SK-N-SH (cell line): Measurements from ENCODE around the gene SETX. TPM values are rescaled to one million over a fixed set of nuclear protein-coding genes. Genes with fewer than 3 reads are reported as not detected.

ENCODE experiments used
- CTCF ChIA-PET: fragments of 300-600, 350-600 bp; formaldehyde crosslinking; extraction: SDS; loops from one replicate; lab custom pipeline; 2021; lab: Yijun Ruan, JAX
- POLR2A ChIA-PET: fragments of 350-600 bp; sonication (Branson Sonifier 250); formaldehyde crosslinking; extraction: SDS; loops from one replicate; lab custom pipeline; 2020; ENCODE audit warnings: antibody characterized with exemption, inconsistent platforms; lab: Yijun Ruan, JAX
- DNase-seq: peaks from one replicate; pipeline ENCODE4 v3.0.0; 2012
- H2AFZ ChIP-seq: fragments of 200-600 bp; sonication (generic); 2 replicates; pipeline ENCODE4 v1.8.1; 2016; ENCODE audit warnings: antibody characterized with exemption, mild to moderate bottlenecking, low read depth
- H3F3A ChIP-seq: fragments of 200-600 bp; sonication (generic); replicated peaks from 2 replicates; pipeline ENCODE3; 2016; ENCODE audit warnings: antibody characterized with exemption, mild to moderate bottlenecking; ENCODE audit not compliant: insufficient read depth
- H3K27ac ChIP-seq, 2 experiments: fragments of 200-500 bp in 1 of 2; fragments of 200-600 bp in 1 of 2; sonication (Bioruptor generic) in 1 of 2; sonication (generic), shearing (Covaris generic) in 1 of 2; 2 replicates each; pipeline versions ENCODE4 v1.5.1 to v1.6.1; 2014 to 2016; ENCODE audit warnings: low read depth in 2 of 2, inconsistent platforms in 1 of 2, low read length in 1 of 2, mild to moderate bottlenecking in 1 of 2, mixed read lengths in 1 of 2
- H3K27me3 ChIP-seq: fragments of 200-600 bp; sonication (generic), shearing (Covaris generic); 2 replicates; pipeline ENCODE4 v1.6.1; 2016; ENCODE audit warnings: mixed run types; ENCODE audit not compliant: insufficient read depth
- H3K36me3 ChIP-seq, 2 experiments: fragments of 200-500 bp in 1 of 2; fragments of 200-600 bp in 1 of 2; sonication (Bioruptor generic) in 1 of 2; sonication (generic) in 1 of 2; replicated peaks in 1 of 2; 2 replicates each; pipeline versions ENCODE3 to v1.5.1; 2014 to 2016; ENCODE audit warnings: low read length in 1 of 2, mild to moderate bottlenecking in 1 of 2; ENCODE audit not compliant: insufficient read depth in 2 of 2, control insufficient read depth in 1 of 2
- H3K4me1 ChIP-seq, 2 experiments: fragments of 200-500 bp in 1 of 2; fragments of 200-600 bp in 1 of 2; sonication (Bioruptor generic) in 1 of 2; sonication (generic), shearing (Covaris generic) in 1 of 2; 2 replicates each; pipeline versions ENCODE4 v1.5.1 to v1.6.1; 2014 to 2016; ENCODE audit warnings: low read depth in 1 of 2, low read length in 1 of 2, mixed run types in 1 of 2; ENCODE audit not compliant: insufficient read depth in 2 of 2, control insufficient read depth in 1 of 2
- H3K4me2 ChIP-seq: fragments of 200-600 bp; sonication (generic), shearing (Covaris generic); 2 replicates; pipeline ENCODE4 v1.6.1; 2017; ENCODE audit warnings: mixed run types
- H3K4me3 ChIP-seq, 2 experiments: fragments of 200-500 bp in 1 of 2; fragments of 200-600 bp in 1 of 2; sonication (Bioruptor generic) in 1 of 2; sonication (generic), shearing (Covaris generic) in 1 of 2; 2 replicates each; pipeline versions ENCODE4 v1.5.1 to v1.8.1; 2014 to 2016; ENCODE audit warnings: low read depth in 2 of 2, inconsistent platforms in 1 of 2, low read length in 1 of 2, mild to moderate bottlenecking in 1 of 2, mixed read lengths in 1 of 2, moderate library complexity in 1 of 2
- H3K79me2 ChIP-seq: fragments of 200-600 bp; sonication (generic); 2 replicates; pipeline ENCODE4 v1.8.1; 2017; ENCODE audit warnings: mild to moderate bottlenecking; ENCODE audit not compliant: insufficient read depth
- H3K9ac ChIP-seq: fragments of 200-600 bp; sonication (generic); 2 replicates; pipeline ENCODE4 v1.6.1; 2017; ENCODE audit warnings: mixed run types
- H3K9me2 ChIP-seq: fragments of 200-600 bp; sonication (generic); 2 replicates; pipeline ENCODE4 v1.6.1; 2017; ENCODE audit warnings: mixed run types
- H3K9me3 ChIP-seq: fragments of 200-600 bp; sonication (generic); 2 replicates; pipeline ENCODE4 v1.6.1; 2017; ENCODE audit warnings: mixed run types, mild to moderate bottlenecking, moderate library complexity
- H4K20me1 ChIP-seq: fragments of 200-600 bp; sonication (generic); 2 replicates; pipeline ENCODE4 v1.6.1; 2017; ENCODE audit warnings: mild to moderate bottlenecking, mixed run types; ENCODE audit not compliant: insufficient read depth
- CTCF ChIP-seq: fragments of 200-600 bp; sonication (generic); IDR thresholded peaks from 2 replicates; pipeline ENCODE4 v1.6.1; 2017; ENCODE audit warnings: antibody characterized with exemption, mild to moderate bottlenecking, moderate library complexity
- FOSL2 ChIP-seq: IDR thresholded peaks from 2 replicates; pipeline ENCODE4 v1.4.0; 2012; ENCODE audit warnings: low read depth, mild to moderate bottlenecking, moderate library complexity, borderline replicate concordance
- FOXJ3 ChIP-seq: sonication (generic); formaldehyde crosslinking; IDR thresholded peaks from 2 replicates; pipeline ENCODE4 v1.5.1; 2020; ENCODE audit warnings: mild to moderate bottlenecking, missing genetic modification reagents
- FOXM1 ChIP-seq: IDR thresholded peaks from 2 replicates; pipeline ENCODE4 v1.4.0; 2012; ENCODE audit warnings: low read depth, mild to moderate bottlenecking
- MAX ChIP-seq: IDR thresholded peaks from 2 replicates; pipeline ENCODE4 v1.4.0; 2012; ENCODE audit warnings: low read depth
- MEF2A ChIP-seq: IDR thresholded peaks from 2 replicates; pipeline ENCODE4 v1.4.0; 2012; ENCODE audit warnings: low read depth, borderline replicate concordance
- NRF1 ChIP-seq: IDR thresholded peaks from 2 replicates; pipeline ENCODE4 v1.6.1; 2012; ENCODE audit warnings: low read depth, mild to moderate bottlenecking, low read length
- RAD21 ChIP-seq: IDR thresholded peaks from 2 replicates; pipeline ENCODE4 v1.6.1; 2012; ENCODE audit warnings: mild to moderate bottlenecking, low read length
- RFX5 ChIP-seq: IDR thresholded peaks from 2 replicates; pipeline ENCODE4 v1.6.1; 2012; ENCODE audit warnings: mild to moderate bottlenecking, improper control_type of control experiment, low read length
- SMC3 ChIP-seq: IDR thresholded peaks from 2 replicates; pipeline ENCODE4 v1.6.1; 2012; ENCODE audit warnings: low read depth, low read length, improper control_type of control experiment
- TEAD4 ChIP-seq: IDR thresholded peaks from 2 replicates; pipeline ENCODE4 v1.4.0; 2012; ENCODE audit warnings: mild to moderate bottlenecking, borderline replicate concordance; ENCODE audit not compliant: insufficient read depth
- ZBTB33 ChIP-seq: IDR thresholded peaks from 2 replicates; pipeline ENCODE4 v1.4.0; 2012; ENCODE audit warnings: low read depth, borderline replicate concordance
- WGBS: methylation state at CpG from one replicate; pipeline ENCODE4 v1.1.6; 2017; ENCODE audit warnings: low lambda C conversion rate; 5-methylcytosine and 5-hydroxymethylcytosine counted together
- polyA plus RNA-seq, 3 experiments: library from polyadenylated mRNA; depleted of rRNA; stranded (reverse); fragments of >200 nt; gene quantifications; 2 replicates each; pipeline ENCODE4 v1.2.3, GENCODE V29; 2012

The SETX gene
- polyA plus RNA-seq, 1 of the 3 experiments (the other 2 are of a cell fraction): 12.3 TPM

- Histone ChIP-seq H3F3A (no peaks in the 10 kb centered on the region), H3K4me3 (no peak overlapping the region), H3K36me3 (peaks cover 61 to 82% of the 10 kb centered on the region in 2 experiments)
- no peak for DNase-seq
- 96% methylated on average over 1 of the region's 1 CpG for WGBS
- TF ChIP-seq FOXM1 (no peak), MAX (no peak), TEAD4 (no peak), NRF1 (no peak), FOSL2 (no peak)
- TF ChIP-seq, all 33 proteins: peak for 0
- Histone ChIP-seq H3K4me1 (peaks cover 3 to 7% of the 10 kb centered on the region in 2 experiments; a peak in 3 of 4 replicates), H3K27ac (no peak overlapping the region), H3K79me2 (peaks cover 35% of the 10 kb centered on the region), H3K9ac (no peak overlapping the region), H4K20me1 (peaks cover 4% of the 10 kb centered on the region), H3K9me2 (no peaks in the 10 kb centered on the region), H3K9me3 (no peaks in the 10 kb centered on the region), H2AFZ (no peak overlapping the region), H3K27me3 (no peaks in the 10 kb centered on the region), H3K4me2 (no peak overlapping the region)
- ChIA-PET CTCF (interaction anchor here (0.6 to 1.0 kb wide), 2 partner anchors 65 to 417 kb away, joined by 3 read pairs; no protein-coding TSS in a partner anchor), POLR2A (no interaction called here)
Measured at GRCh38 chr9:132324425-132324824, 30.4 kb downstream of the SETX start.

- peaks cover 8 to 9% of the 10 kb centered on the region in 2 experiments; a peak in 3 of 4 replicates for H3K4me1 ChIP-seq
- peaks cover 13% of the 10 kb centered on the region for H4K20me1 ChIP-seq
- POLR2A ChIA-PET: no interaction called here
- H3K79me2 ChIP-seq: peaks cover 67% of the 10 kb centered on the region
- no peaks in the 10 kb centered on the region for H3K9me2 ChIP-seq
- peaks cover 6% of the 10 kb centered on the region for H3F3A ChIP-seq
- H2AFZ ChIP-seq: no peak overlapping the region
- WGBS: 93% methylated on average over 4 of the region's 4 CpGs
- CTCF ChIA-PET: no interaction called here
- no peak for DNase-seq
- TF ChIP-seq RAD21 (no peak), SMC3 (no peak), FOXJ3 (CRISPR knock-in tag) (no peak), RFX5 (no peak)
- peaks cover 58 to 83% of the 10 kb centered on the region in 2 experiments for H3K36me3 ChIP-seq
- no peak overlapping the region for H3K9ac ChIP-seq
- H3K4me3 ChIP-seq: no peak overlapping the region
- no peaks in the 10 kb centered on the region for H3K27me3 ChIP-seq
- H3K27ac ChIP-seq: no peak overlapping the region
- 0 out of 2 replicates have a peak overlapping the region, but pooled peaks have one; percentile 13 for H3K4me2 ChIP-seq
- H3K9me3 ChIP-seq: no peaks in the 10 kb centered on the region
Measured at GRCh38 chr9:132319421-132320110, 35.2 kb downstream of the SETX start.

GRCh38 chr9:132312873-132313272 lies 41.9 kb downstream of the SETX start:
- H3K36me3 ChIP-seq: peaks cover 73 to 86% of the 10 kb centered on the region in 2 experiments
- TF ChIP-seq ZBTB33 (no peak), MEF2A (no peak), CTCF (peak; percentile 42)
- TF ChIP-seq, all 33 proteins: peak for 1
- Histone ChIP-seq H3K27ac (no peak overlapping the region), H3K4me1 (peaks cover 0 to 5% of the 10 kb centered on the region in 2 experiments; a peak in 2 of 4 replicates), H3K9me3 (no peaks in the 10 kb centered on the region), H4K20me1 (peaks cover 19% of the 10 kb centered on the region), H3K4me2 (no peak overlapping the region), H3K4me3 (no peak overlapping the region), H3K9me2 (no peaks in the 10 kb centered on the region), H3K9ac (no peak overlapping the region), H3K27me3 (no peaks in the 10 kb centered on the region), H2AFZ (no peak overlapping the region), H3K79me2 (peaks cover 61% of the 10 kb centered on the region), H3F3A (peaks cover 4% of the 10 kb centered on the region)
- CTCF ChIA-PET: interaction anchor here (0.9 to 1.4 kb wide), 4 partner anchors 8 to 50 kb away, joined by 3 read pairs; no protein-coding TSS in a partner anchor
- 88% methylated on average over 2 of the region's 2 CpGs for WGBS
- DNase-seq: no peak
- POLR2A ChIA-PET: no interaction called here
